NCI-H1092 (cell line): Measurements from ENCODE around the gene KDM1A.

Source experiments
- DNase-seq: peaks from one replicate; lab custom pipeline; 2025; lab: John Stamatoyannopoulos, UW

The KDM1A gene

DNA sequence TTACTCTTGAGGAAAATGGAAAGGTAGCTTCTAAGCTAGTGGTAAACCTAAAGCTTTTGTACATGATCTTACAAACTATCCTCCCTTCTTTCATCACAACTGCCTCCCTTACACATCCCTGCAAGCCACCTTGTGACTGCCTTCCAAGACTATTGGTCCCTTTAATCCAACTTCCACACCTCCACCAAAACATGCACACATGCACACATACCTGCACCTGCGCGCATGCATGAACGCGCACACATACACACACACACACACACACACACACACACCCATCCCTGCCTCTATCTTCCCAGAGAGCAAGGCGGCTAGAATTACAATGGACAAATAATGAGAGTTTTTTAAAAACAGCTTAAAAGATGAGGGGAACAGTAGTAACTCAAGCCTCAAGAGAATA lies 91.1 kb downstream of the KDM1A start:
- DNase-seq, result no peak

DNA sequence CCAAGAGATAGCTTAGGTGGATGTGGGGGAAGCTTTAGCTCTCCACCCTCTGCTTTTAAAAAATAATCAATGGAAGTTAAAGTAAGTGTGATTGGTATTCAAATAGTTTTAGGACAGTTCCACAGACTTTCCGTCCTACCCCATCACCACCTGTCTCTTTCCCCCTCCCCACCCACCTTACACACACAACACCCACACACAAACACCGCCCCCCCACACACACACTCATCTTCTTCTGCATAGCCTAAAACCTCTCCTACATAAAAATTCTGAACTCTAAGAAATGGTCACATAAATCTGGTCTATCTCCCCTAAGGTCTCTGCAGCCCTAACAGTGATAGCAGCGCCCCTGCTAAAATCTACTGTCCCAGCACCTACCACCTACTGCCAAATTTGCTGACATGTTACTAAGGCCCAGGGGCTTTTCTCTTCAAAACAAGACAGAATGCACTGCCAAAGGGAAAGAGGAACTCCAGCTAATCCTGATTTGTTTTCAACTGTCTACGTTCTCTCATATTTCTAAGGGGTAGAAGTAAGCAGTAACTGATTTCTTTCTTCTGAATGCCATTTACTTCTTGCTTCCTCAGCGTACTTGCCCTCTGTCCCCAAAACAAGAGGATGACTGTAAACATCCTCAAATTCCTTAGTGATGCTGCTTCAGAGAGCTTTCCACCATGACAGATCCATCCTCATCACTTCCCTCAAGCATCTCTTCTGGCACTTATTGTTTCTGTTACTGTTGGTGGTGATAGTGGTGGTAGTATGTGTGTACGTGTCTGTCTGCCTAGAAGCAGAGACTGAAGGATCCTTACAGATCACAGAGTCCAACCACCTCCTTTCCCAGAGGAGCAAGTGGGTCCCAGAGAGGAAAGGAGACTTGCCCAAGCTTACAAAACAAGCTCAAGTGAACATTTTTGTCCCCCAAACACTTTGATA lies 92.6 kb downstream of the KDM1A start:
- DNase-seq, result no peak

DNA sequence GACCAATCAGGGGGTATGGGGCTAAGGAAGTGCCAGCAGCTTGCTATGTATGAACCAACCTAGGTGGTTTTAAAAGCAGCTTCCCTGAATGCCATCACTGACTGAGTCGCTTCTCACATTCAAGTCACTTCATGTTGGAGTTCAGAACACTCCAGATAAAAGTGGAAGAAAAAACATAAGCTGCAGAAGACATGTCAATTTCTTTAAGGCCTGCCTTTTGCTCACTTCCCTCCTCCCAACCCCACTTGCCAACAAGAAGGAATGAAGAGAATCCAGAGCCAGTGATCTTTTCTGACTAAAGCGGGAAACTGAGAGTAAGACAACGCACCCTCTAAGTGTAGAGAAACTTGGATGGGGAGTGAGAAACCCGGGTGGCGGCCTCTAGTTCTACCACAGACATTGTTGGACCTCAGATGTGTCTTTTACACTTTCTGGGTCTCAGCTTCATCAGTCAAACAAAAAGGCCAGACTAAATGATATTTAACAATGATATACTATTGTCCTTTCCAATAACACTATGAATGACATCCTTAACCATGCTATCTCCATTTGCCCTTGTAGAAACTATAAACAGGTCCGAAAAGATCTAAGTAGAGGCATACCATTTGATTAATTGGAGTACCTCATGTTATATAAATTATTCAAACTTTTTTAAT lies 95.3 kb downstream of the KDM1A start:
- no peak for DNase-seq

DNA sequence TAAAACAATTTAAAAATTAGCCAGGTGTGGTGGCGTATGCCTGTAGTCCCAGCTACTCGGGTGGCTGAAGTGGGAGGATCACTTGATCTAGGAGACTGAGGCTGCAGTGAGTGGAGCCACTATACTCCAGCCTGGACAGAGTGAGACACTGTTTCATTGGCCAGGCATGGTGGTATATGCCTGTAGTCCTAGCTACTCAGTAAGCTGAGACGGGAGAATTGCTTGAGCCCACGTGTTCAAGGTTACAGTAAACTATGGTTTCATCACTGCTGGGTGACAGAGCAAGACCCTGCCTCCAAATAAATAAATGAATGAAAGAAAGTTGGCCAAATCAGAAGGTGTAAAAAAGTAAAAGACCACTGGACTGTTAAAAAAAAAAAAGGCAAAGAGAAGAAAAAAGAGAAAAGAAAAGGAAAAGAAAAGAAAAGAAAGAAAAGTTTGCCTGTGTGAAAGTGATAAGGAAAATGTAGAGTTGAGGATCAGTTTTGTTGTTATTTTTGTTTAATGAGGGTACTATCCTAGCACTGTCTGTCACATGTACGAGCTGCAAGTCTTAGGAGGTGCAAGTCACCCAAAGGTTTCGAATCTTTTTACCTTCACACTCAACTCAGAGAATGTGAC lies 97.1 kb downstream of the KDM1A start:
- no peak for DNase-seq

DNA sequence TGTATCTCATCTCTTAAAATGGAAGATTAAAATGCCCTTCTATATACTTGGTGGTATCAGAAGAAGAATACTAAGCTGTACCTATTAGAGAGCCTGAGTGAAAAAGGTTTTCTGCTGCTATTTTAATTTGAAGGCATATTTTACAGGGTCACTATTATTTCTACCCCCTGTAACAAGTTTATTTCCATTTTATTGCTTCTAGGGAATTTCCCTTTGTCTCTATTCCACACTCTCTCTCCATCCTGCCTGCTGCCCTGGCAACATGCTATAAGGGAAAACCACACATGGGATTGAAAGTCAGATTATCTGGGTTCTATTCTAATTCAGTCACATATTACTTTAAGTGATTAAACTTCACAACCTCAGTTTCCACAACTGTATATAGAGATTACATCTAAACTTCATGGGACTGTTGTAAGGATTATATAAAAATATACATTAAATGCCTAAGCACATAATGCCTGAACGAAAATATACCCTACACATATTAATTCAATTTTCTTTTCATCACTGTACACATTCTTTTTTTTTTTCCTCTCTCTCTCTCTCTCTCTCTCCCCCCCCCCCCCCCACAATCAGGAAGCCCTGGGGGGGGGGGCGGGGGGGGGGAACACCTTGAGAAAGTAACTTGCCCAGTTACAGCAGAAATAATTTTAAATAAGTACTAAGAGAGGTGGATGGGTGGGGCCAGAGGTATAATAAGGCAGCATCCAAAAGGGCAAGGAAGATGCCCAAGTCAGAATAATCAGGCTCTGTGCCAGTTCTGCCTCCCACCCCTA lies 97.8 kb downstream of the KDM1A start:
- DNase-seq, result no peak

DNA sequence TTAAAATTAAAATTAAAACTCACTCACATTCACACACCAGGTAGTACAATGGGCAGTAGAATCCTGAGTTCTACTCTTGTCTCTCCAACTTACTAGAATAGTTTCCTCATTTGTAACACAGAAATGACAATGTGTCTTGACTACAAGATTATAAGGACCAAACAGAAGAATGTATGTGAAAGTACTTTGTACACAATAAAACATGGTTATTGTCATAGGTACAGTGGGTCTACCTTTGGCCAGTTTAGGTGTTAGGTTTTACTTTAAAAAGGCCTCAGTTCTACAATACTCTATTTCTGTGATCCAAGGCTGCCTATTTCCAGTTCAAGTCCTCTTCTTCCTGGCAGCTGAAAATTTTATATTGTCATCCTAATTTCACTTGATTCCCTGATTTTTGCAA lies 99.1 kb downstream of the KDM1A start:
- DNase-seq, result no peak

DNA sequence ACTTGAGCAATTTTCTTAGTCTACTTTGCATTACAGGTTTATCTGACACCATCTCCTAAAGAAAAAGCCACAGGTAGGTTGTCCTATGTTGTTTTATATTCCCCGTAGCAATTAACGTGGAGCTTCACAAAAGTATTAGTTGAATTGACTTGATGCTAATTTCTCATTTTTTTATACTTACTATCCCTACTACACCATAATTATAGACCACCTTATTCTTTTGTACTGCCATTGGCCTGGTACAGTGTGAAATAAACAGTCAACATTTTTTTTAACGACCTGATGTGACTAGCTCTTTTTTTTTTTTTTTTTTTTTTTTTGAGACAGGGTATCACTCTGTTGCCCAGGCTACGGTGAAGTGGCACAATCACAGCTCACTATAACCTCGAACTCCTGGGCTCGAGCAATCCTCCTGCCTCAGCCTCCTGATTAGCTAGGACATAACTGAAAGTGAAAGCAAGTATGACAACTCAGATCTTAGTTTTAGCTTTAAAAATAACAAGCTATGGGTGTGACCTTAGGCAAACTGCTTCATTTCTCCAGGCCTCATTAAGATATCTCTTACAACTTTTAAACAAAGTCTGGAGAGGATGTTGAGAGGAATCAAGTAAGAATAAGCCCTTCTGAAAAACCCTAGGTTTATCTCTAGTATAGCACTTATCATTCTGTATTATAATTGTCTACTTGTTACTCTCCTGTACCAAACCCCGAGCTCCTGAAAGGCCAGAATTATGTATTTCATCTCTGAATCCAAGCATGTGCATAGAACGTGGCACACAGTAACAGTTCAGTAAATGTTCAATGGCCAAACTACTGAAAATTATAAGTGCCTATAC lies 99.9 kb downstream of the KDM1A start:
- DNase-seq, result no peak

DNA sequence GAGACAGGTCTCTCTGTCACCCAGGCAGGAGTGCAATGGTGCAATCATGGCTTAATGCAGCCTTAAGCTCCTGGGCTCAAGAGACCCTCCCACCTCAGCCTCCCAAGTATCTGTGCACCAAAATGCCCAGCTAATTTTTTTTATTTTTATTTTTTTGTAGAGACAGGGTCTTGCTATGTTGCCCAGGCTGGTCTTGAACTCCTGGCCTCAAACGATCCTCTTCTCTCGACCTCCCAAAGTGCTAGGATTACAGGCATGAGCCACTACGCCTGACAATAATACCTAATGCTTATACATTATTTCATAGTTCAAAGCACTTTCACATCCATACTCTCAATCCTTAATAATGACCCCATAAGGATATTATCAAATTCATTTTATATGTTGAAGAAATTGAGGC lies 101.1 kb downstream of the KDM1A start:
- DNase-seq, result no peak

DNA sequence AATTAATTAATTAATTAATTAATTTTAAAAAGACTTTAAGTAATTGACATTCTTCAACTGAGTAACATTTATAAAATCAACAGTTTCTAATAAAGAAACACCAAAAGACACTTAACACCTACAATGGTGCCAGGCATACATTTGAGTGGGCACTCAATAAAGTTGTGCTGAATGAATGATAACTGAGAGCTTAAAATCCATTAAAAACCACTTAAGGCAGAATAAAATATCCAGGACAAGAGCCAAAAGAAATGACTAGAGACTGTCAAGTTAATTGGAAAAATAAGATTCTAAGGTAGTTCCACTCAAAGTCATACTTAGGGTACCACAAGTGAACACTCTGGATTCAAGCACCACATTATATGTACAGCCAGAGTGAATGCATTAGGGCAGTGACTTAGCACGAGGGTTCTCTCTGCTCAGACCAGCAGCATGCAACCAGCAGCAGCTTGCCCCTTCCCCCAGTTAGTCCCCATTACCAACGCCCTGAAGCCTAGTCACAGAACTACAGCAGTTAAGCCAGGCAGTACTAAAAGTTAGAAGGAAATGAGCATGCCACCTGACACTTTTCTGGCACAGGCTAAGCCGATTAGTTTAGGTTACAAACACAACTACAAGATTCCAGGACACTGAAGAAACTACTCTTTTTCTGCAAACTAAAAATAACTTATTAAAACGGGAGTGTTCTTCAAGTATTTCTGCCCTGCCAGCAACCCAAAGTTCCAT lies 102.9 kb downstream of the KDM1A start:
- no peak for DNase-seq

DNA sequence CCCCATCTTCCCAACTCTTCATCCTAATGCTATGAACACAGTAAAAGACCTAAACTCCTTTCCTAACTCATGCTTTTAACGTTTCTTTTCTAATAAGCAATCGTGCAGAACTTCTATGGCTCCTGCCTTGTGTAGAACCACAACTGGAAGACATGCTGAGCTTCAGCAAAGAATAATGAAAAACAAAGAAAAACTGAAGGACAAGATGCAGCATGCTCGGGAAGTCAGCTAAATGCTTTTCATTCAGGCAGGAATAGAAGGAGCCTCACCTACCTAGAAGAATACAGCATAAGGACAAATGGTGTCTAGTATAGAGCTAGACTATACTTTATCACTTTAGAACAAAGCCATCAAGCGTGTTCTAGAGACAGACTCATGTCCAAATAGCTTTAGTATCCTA lies 103.5 kb downstream of the KDM1A start:
- no peak for DNase-seq

DNA sequence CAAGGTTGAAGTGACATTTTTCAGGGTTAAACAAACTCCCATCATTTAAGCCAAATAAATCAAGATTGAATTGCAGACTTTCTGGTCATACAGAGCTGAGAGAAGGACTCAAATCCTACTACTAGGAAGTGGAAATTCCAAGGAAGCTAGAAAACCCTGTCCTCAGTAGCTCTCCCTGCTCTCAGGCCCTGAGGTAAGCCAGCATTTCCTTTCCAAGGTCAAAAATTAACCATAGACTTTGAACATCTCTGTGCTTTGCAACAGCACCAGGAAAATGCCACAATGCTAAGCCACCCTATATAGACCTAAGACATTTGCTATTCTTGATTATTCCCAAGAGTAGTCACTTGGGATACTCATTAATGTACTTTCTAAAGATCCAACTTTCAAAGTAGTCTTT lies 104.3 kb downstream of the KDM1A start:
- DNase-seq, result no peak

DNA sequence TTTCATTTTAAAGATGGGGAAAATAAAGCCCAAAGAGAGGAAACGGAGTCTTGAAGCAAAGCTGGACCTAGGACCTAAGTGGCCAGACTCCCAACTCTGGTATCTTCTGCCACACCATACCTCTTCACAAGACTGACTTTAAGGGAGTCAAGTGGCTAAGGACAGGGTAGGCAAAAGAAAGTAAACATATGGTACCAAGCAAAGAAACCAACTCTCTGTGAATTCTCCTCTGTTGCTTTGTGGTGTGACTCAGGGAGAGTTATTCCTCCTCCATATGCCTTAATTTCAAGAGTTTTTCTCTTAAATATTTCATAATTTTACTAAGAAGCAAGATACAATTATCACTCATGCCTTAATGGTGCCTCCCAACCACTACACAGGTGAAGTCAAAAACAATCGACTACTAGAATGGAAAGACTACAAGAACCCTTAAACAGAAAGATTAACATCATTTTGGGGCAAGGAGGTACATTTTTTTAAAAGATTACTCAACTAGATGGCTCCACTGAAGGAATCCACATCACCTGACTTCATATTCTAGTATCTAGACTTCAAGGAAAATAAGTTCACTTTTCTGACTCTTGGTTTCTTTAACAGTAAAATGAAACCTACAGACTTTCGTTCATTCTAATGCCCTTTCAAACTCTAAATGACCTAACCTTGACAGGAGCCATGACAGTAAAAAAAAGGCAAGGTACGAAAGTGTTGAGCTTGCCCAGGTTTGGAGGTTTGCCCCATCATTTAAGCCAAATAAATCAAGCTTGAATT lies 105.2 kb downstream of the KDM1A start:
- no peak for DNase-seq

DNA sequence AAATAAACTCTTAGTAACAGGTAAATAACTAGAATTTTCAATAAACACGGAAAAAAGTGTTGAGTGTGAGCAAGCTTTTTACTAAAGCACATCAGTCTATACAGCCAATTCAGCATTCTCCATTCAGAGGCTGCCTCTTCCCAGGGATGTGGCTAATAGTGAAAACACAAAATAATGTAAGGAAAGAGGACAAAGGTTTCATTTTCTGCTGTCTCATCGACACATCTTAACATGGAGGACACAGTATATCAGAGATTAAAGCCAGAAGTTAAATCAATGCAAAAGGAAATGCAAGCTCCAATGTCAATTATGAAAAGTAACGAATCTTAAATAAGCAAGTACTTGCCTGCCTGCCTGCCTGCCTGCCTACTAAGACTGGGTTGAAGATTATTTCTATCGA lies 106.2 kb downstream of the KDM1A start:
- no peak for DNase-seq

DNA sequence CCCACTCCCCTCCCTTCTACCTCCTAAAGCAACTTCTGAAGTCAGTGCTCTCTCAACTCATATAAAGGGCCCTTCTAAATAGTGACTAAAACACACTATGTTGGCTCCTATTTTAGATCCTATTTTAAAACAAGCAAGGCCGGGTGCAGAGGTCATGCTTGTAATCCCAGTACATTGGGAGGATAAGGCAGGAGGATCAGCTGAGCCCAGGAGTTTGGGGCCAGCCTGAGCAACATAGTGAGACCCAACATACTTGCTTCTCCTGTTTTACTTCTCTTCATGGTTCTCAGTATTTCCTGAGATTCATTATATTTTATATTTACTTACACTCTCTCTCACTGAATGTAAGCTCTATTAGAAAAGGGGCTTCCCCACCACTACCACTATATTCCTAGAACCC lies 106.9 kb downstream of the KDM1A start:
- DNase-seq, result no peak

DNA sequence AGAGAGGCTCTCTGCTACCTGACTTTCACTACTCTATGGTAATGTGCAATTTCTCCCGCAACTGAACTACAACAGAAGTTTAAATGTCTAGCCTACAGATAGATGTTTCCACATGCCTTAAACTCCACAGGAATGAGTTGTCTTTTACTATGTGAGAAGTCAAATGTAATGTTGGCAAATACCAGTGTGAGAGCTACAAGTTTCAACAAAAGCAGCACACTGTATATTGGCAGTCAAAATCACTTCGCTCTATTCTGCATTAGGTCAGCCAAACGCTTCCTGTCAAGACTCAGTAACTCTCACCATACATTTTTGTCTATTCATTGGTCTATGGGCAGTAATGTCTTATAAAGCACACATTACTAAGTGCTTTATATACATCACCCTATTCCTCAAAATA lies 107.5 kb downstream of the KDM1A start:
- DNase-seq, result no peak

DNA sequence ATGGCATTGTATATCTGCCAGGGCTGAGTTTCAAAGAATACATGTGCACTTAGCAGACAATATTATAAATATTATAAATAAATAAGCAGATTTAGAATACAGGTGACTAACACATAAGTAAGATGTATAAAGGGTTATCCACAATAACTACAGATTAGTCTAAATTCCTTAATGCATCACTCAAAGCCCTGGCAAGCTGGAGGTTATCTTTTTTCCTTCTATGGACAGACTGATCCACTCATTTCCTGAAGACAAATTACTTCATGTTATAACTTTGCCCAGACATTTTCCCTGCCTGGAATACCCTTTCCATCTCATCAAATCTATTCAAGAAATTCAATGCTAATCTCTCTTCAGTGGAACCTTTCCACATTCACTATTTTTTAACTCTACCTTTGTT lies 110.6 kb downstream of the KDM1A start:
- DNase-seq, result no peak

DNA sequence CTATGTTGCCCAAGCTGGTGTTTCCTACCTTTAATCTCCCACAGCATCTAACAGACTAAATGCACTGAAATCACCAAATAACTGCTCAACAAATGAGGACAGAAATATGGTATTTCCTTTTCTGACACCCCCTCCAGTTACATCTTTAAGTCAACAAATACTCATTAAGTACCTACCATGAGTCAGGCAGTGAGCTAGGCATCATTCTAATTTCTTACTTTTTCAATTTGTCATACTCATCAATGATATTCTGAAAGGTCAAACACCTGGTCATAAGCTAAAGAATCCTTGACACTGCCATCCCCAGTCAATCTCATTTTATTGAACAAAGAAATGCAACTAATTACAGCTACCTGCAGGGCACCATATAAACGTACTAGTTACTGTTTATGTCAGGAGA lies 112.8 kb downstream of the KDM1A start:
- DNase-seq, result no peak
